ENCODE results near the gene CDH2. TPM values are rescaled to one million over a fixed set of nuclear protein-coding genes. Genes with fewer than 3 reads are reported as not detected.

CDH2 gene
- total and polyA plus RNA-seq, 7 experiments from 2014 or later = 0.05 to 0.45 (median 0.19) TPM; not detected in 2

DNA sequence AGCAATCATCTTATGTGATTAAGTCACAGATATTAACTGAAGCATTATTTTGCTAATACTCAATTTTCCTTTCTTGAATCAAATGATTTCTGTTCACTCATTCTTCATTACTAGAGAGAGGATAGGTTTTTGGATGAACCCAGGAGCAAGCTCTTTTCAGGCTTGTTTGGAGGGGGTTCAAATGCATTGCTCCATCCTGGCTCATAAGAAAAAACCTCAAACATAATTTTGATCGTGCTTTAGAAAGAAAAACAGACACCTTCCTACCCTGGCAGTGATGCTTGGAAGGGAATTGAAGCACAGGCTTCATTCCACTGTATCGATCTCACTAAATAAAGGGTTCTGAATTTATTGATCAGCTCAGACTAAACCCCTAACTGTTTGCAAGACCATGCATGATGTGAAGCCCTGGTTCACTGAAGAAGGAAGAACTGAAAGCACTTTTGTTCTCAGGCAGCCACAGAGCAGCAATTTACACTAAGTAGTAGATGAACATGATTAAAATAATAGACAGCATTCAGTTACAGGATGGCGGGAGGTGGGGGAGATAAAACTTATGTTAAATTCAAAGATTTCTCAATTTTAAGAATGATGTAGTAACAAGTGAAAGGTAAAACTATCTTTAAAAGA lies 53.4 kb downstream of the CDH2 start:
- Histone ChIP-seq H3K27me3 (ENCODE audit: control insufficient read depth in 2 of 2, insufficient read depth in 2 of 2, low read length in 2 of 2) (no peaks in the 10 kb centered on the region), H3K4me3 (ENCODE audit: low read length) (no peak overlapping the region), H3K9me3 (ENCODE audit: control insufficient read depth in 2 of 3, low read length in 3 of 3) (no peaks in the 10 kb centered on the region), H3K27ac (ENCODE audit: low read depth, low read length) (no peak overlapping the region), H3K36me3 (ENCODE audit: control insufficient read depth in 2 of 3, insufficient read depth in 3 of 3, low read length in 3 of 3) (no peaks in the 10 kb centered on the region), H3K4me1 (ENCODE audit: control insufficient read depth in 2 of 2, insufficient read depth in 2 of 2, low read length in 2 of 2) (no peaks in the 10 kb centered on the region)
- Mint-ChIP-seq H3K27me3 (no peaks in the 10 kb centered on the region), H3K27ac (no peak overlapping the region), H3K4me1 (no peaks in the 10 kb centered on the region), H3K4me3 (no peak overlapping the region), H3K36me3 (no peaks in the 10 kb centered on the region), H3K9me3 (peaks cover 0 to 8% (median 2%) of the 10 kb centered on the region in 11 donors)
- POLR2A ChIA-PET = no interaction called here
- CTCF ChIA-PET = no interaction called here
- DNase-seq (no peak), ATAC-seq (no peak)
- intact Hi-C loops (cut with micrococcal nuclease) = no loop called here

DNA sequence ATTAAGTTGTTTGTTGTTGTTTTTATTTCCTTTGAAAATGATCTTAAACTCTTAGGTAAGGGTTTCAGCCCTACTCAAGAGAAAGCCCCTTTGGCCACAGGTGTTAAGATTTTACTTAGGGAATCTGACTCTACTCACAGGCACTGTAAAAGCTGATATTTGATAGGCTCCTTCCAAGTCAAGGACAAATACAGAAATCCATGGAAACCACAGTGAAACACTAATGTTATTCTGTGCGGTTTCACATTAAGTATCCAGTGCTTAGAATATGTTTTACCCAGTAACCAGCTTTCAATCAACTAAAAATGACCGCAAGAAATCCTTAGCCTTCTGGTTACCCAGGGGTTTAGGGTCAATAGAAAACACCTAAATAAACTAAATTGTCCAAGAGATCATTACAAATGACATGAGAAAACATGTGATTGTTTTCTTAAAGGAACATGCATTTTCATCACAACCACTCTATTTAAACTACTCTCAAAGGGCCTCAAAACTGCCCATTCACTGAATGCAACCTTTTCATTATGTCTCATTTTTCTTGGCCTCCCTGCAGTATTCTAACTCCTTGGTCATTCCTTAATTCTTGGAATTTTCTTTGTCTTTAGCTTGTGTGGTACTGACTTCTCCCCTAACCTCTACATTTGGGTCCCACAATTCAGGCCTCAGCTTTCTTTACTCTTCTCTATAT lies 56.0 kb downstream of the CDH2 start:
- no peak for ATAC-seq
- CTCF ChIA-PET = no interaction called here
- H3K36me3 ChIP-seq (ENCODE audit: control insufficient read depth in 2 of 3, insufficient read depth in 3 of 3, low read length in 3 of 3) = no peaks in the 10 kb centered on the region
- peaks cover 0 to 8% (median 2%) of the 10 kb centered on the region in 11 donors for H3K9me3 Mint-ChIP-seq
- no peak overlapping the region for H3K4me3 Mint-ChIP-seq
- POLR2A ChIA-PET = no interaction called here
- H3K27me3 Mint-ChIP-seq = no peaks in the 10 kb centered on the region
- H3K4me1 Mint-ChIP-seq = no peaks in the 10 kb centered on the region
- no peak overlapping the region for H3K27ac Mint-ChIP-seq
- H3K27ac ChIP-seq (ENCODE audit: low read depth, low read length) = no peak overlapping the region
- no peaks in the 10 kb centered on the region for H3K9me3 ChIP-seq (ENCODE audit: control insufficient read depth in 2 of 3, low read length in 3 of 3)
- DNase-seq = no peak
- no peaks in the 10 kb centered on the region for H3K36me3 Mint-ChIP-seq
- no peak overlapping the region for H3K4me3 ChIP-seq (ENCODE audit: low read length)
- no peaks in the 10 kb centered on the region for H3K27me3 ChIP-seq (ENCODE audit: control insufficient read depth in 2 of 2, insufficient read depth in 2 of 2, low read length in 2 of 2)
- intact Hi-C loops (cut with micrococcal nuclease) = no loop called here
- no peaks in the 10 kb centered on the region for H3K4me1 ChIP-seq (ENCODE audit: control insufficient read depth in 2 of 2, insufficient read depth in 2 of 2, low read length in 2 of 2)

DNA sequence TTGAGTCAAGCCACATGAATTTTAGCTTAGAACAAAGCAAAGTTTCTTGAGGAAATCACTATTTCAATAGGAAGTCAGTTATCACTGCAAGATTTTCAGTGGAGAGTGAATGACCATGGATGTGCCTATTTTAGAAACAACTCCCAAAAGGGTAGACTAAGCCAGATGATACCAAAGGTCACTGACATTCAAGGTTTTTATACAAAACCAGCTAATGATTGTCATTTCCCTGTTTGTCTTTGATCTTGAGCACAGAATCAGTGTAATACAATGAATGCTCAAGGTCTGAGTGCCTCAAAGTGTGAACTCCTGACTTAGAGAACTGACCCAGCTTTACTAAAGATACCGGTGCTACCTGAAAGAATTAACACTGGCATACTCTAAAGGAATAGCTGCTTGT lies 60.5 kb downstream of the CDH2 start:
- POLR2A ChIA-PET = no interaction called here
- Mint-ChIP-seq H3K9me3 (peaks cover 0 to 17% (median 2%) of the 10 kb centered on the region in 11 donors), H3K27ac (no peak overlapping the region), H3K36me3 (no peaks in the 10 kb centered on the region), H3K4me3 (no peak overlapping the region), H3K4me1 (no peaks in the 10 kb centered on the region), H3K27me3 (no peaks in the 10 kb centered on the region)
- no peak overlapping the region for H3K4me3 ChIP-seq (ENCODE audit: low read length)
- H3K36me3 ChIP-seq (ENCODE audit: control insufficient read depth in 2 of 3, insufficient read depth in 3 of 3, low read length in 3 of 3) = no peaks in the 10 kb centered on the region
- no peaks in the 10 kb centered on the region for H3K9me3 ChIP-seq (ENCODE audit: control insufficient read depth in 2 of 3, low read length in 3 of 3)
- ATAC-seq (no peak), DNase-seq (no peak)
- CTCF ChIA-PET = no interaction called here
- no peak overlapping the region for H3K27ac ChIP-seq (ENCODE audit: low read depth, low read length)
- H3K27me3 ChIP-seq (ENCODE audit: control insufficient read depth in 2 of 2, insufficient read depth in 2 of 2, low read length in 2 of 2) = no peaks in the 10 kb centered on the region
- intact Hi-C loops (cut with micrococcal nuclease) = no loop called here
- no peaks in the 10 kb centered on the region for H3K4me1 ChIP-seq (ENCODE audit: control insufficient read depth in 2 of 2, insufficient read depth in 2 of 2, low read length in 2 of 2)

DNA sequence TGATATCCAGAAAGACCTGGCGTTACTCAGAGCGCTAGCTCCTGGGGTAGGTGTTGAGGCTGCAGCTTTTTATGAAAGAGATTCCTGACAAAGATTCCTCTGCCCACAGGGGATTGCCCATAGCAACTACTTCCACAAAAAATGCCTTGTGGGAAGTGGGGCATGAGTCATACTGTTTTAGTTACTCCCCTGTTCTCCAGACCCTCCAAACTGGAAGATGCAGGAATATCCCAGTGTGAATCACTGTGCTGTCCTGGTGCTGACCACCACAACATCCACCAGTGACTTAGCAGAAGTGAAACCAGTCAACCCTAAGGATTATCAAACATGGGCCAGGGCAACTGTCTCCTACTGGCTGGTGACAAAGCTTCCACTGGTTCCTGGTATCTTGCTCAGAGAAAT lies 61.8 kb downstream of the CDH2 start:
- no peaks in the 10 kb centered on the region for H3K4me1 Mint-ChIP-seq
- Histone ChIP-seq H3K4me3 (ENCODE audit: low read length) (no peak overlapping the region), H3K9me3 (ENCODE audit: control insufficient read depth in 2 of 3, low read length in 3 of 3) (no peaks in the 10 kb centered on the region), H3K4me1 (ENCODE audit: control insufficient read depth in 2 of 2, insufficient read depth in 2 of 2, low read length in 2 of 2) (no peaks in the 10 kb centered on the region), H3K36me3 (ENCODE audit: control insufficient read depth in 2 of 3, insufficient read depth in 3 of 3, low read length in 3 of 3) (no peaks in the 10 kb centered on the region), H3K27me3 (ENCODE audit: control insufficient read depth in 2 of 2, insufficient read depth in 2 of 2, low read length in 2 of 2) (no peaks in the 10 kb centered on the region), H3K27ac (ENCODE audit: low read depth, low read length) (no peak overlapping the region)
- no peaks in the 10 kb centered on the region for H3K36me3 Mint-ChIP-seq
- intact Hi-C loops (cut with micrococcal nuclease) = no loop called here
- ChIA-PET CTCF (no interaction called here), POLR2A (no interaction called here)
- no peak for DNase-seq
- no peaks in the 10 kb centered on the region for H3K27me3 Mint-ChIP-seq
- H3K27ac Mint-ChIP-seq = no peak overlapping the region
- peaks cover 0 to 16% (median 2%) of the 10 kb centered on the region in 11 donors for H3K9me3 Mint-ChIP-seq
- ATAC-seq = no peak
- no peak overlapping the region for H3K4me3 Mint-ChIP-seq

GRCh38 chr18:28114472-28114871 lies 62.5 kb downstream of the CDH2 start:
- H3K36me3 ChIP-seq (ENCODE audit: control insufficient read depth in 2 of 3, insufficient read depth in 3 of 3, low read length in 3 of 3) = no peaks in the 10 kb centered on the region
- no peaks in the 10 kb centered on the region for H3K4me1 ChIP-seq (ENCODE audit: control insufficient read depth in 2 of 2, insufficient read depth in 2 of 2, low read length in 2 of 2)
- Mint-ChIP-seq H3K27ac (no peak overlapping the region), H3K4me1 (no peaks in the 10 kb centered on the region), H3K9me3 (peaks cover 0 to 10% (median 2%) of the 10 kb centered on the region in 11 donors), H3K27me3 (no peaks in the 10 kb centered on the region), H3K36me3 (no peaks in the 10 kb centered on the region), H3K4me3 (no peak overlapping the region)
- no peak overlapping the region for H3K27ac ChIP-seq (ENCODE audit: low read depth, low read length)
- no peak overlapping the region for H3K4me3 ChIP-seq (ENCODE audit: low read length)
- intact Hi-C loops (cut with micrococcal nuclease) = no loop called here
- no peaks in the 10 kb centered on the region for H3K9me3 ChIP-seq (ENCODE audit: control insufficient read depth in 2 of 3, low read length in 3 of 3)
- H3K27me3 ChIP-seq (ENCODE audit: control insufficient read depth in 2 of 2, insufficient read depth in 2 of 2, low read length in 2 of 2) = no peaks in the 10 kb centered on the region
- no peak for DNase-seq
- CTCF ChIA-PET = no interaction called here
- no peak for ATAC-seq
- POLR2A ChIA-PET = no interaction called here

DNA sequence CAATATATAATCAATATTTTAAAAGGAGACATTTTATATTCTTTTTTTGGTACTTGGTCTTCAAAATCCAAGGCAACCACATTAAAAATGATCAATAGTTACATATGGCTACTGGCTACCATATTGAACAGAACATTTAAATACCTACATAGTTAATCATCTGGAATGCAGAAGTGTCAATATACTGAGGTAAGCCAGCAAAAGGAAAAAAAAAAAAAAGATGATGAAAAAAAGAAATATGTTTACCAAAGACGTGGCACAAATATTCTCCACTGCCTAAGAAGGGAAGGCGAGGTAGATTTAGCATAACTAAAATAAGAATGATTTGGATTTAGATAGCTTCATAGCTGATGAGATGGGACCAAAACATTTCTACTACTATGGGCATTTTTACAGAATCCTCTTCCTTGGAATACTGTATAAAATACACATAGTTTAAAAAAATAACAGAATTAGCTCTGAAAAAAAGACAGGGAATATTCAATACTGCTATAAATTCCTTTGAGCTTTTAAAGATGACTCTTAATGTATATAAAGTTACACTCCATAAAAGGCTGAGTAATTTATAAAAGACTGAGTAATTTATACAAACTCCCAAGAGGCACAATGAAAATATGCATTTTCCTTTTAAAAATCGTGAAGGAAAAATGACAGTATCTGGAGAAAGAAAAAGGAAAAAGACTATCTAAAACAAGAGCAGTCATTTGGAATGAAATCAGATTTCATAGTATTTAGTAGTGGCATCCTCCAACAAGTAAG lies 63.5 kb downstream of the CDH2 start:
- H3K36me3 ChIP-seq (ENCODE audit: control insufficient read depth in 2 of 3, insufficient read depth in 3 of 3, low read length in 3 of 3) = no peaks in the 10 kb centered on the region
- no peak overlapping the region for H3K4me3 ChIP-seq (ENCODE audit: low read length)
- no peaks in the 10 kb centered on the region for H3K4me1 ChIP-seq (ENCODE audit: control insufficient read depth in 2 of 2, insufficient read depth in 2 of 2, low read length in 2 of 2)
- ATAC-seq (no peak), DNase-seq (no peak)
- no peaks in the 10 kb centered on the region for H3K36me3 Mint-ChIP-seq
- intact Hi-C loops (cut with micrococcal nuclease) = no loop called here
- ChIA-PET CTCF (no interaction called here), POLR2A (no interaction called here)
- no peak overlapping the region for H3K27ac ChIP-seq (ENCODE audit: low read depth, low read length)
- no peaks in the 10 kb centered on the region for H3K4me1 Mint-ChIP-seq
- no peak overlapping the region for H3K4me3 Mint-ChIP-seq
- H3K9me3 Mint-ChIP-seq = peaks cover 0 to 10% (median 2%) of the 10 kb centered on the region in 11 donors
- no peaks in the 10 kb centered on the region for H3K27me3 ChIP-seq (ENCODE audit: control insufficient read depth in 2 of 2, insufficient read depth in 2 of 2, low read length in 2 of 2)
- H3K27ac Mint-ChIP-seq = no peak overlapping the region
- H3K9me3 ChIP-seq (ENCODE audit: control insufficient read depth in 2 of 3, low read length in 3 of 3) = no peaks in the 10 kb centered on the region
- no peaks in the 10 kb centered on the region for H3K27me3 Mint-ChIP-seq

Data from naive thymus-derived CD4-positive, alpha-beta T cell (primary cell).